Epithelial cell of esophagus (primary cell): Measurements from ENCODE around the gene LSAMP.

Experiments used
- DNase-seq: peaks from one replicate; pipeline ENCODE4 v3.0.0; 2010; ENCODE audit warnings: low read depth
- H3K4me3 ChIP-seq: 2 replicates; pipeline ENCODE4 v1.5.1; 2011; ENCODE audit warnings: mild to moderate bottlenecking, low read length, control low read depth
- CTCF ChIP-seq: IDR thresholded peaks from 2 replicates; pipeline ENCODE4 v1.5.1; 2011; ENCODE audit warnings: low read depth, mild to moderate bottlenecking, low read length, control low read depth, inconsistent platforms; ENCODE audit not compliant: insufficient read depth; ENCODE audit errors: missing control alignments

LSAMP gene

GRCh38 chr3:116129187-116129946, 315.9 kb downstream of the LSAMP start:
- DNase-seq = no peak
- no peak for TF ChIP-seq CTCF
- H3K4me3 ChIP-seq = no peak overlapping the region

- no peak overlapping the region for H3K4me3 ChIP-seq
- TF ChIP-seq CTCF = no peak
- DNase-seq = no peak
Observed at GRCh38 chr3:116127464-116127863, 317.8 kb downstream of the LSAMP start.

GRCh38 chr3:116124166-116124565, 321.1 kb downstream of the LSAMP start:
- DNase-seq = no peak
- TF ChIP-seq CTCF = no peak
- H3K4me3 ChIP-seq = no peak overlapping the region

GRCh38 chr3:116118475-116119169, 326.7 kb downstream of the LSAMP start:
- no peak for DNase-seq
- TF ChIP-seq CTCF = no peak
- H3K4me3 ChIP-seq = no peak overlapping the region

GRCh38 chr3:116114586-116114985, 330.7 kb downstream of the LSAMP start:
- DNase-seq = no peak
- TF ChIP-seq CTCF = no peak
- no peak overlapping the region for H3K4me3 ChIP-seq

- H3K4me3 ChIP-seq = no peak overlapping the region
- no peak for TF ChIP-seq CTCF
- DNase-seq = peak; percentile 2
Observed at GRCh38 chr3:116112696-116113095, 332.6 kb downstream of the LSAMP start.
